Measurements from ENCODE around the gene EYA2. TPM values are rescaled to one million over a fixed set of nuclear protein-coding genes. Genes with fewer than 3 reads are reported as not detected.

EYA2 gene
- total RNA-seq, 1 donor from 2014 or later, result 27.7 TPM

DNA sequence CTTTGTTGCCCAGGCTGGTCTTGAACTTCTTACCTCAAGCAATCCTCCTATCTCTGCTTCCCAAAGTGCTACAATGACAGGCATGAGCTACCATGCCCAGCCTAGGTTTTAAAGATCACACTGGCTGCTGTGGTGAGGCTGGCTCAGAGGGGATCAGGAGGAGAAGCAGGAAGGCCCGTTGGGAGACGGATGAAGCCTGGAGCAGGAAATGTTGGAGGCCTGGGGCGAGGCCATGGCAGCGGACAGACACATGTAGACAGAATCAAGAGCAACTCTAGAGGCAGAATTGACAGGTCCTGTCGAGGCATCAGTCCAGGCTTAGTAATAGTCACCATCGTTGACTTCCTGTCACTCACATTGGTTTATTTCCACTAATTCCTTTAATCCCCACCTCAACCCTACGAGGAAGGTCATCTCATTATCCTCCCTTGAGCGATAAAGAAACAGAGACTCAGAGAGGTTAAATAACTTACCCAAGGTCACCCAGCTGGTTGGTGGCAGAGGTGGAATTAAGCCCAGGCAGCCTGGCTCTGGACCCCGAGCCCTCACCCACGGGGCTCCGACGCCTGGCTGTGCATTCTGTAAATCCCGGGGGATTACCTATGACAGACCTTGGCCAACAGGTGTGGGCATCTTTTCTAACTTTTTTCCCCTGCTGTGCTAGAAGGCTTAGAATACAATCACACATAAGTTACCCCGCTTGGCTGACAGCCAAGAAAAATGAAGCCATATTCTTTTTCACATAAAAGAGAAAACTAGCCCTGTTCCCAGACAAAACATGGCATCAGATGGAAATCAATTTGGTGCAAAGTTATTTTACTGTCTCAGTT lies 113.4 kb downstream of the EYA2 start:
- peak; percentile 78 for ATAC-seq

DNA sequence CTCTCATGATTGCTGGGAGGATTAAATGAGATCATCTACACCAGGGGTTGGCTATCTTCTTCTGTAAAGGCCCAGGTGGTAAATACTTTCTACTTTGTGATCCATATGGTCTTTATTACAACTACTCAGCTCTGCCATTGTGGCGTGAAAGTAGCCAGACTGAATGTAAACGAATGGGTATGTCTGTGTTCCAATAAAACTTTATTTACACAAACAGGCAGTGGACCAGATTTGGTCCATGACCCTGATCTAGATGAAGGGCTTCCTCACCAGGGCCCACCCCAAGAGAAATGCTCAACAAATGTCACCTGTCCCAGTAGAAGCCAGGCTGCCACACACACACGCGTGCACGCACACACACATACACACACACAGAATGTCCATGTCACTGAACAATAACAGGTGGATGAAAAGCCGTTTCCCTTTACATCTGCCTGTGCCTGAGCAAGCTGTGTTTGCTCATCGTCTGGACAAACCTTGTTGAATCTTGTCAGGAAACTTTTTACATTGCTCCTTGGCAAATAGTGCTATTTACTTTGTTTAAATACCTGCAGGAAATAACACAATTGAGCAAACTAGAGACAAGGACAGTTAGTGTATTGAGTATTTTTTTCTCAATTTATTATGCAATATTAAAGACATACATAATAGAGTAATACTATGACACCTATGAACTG lies 114.3 kb downstream of the EYA2 start:
- ATAC-seq, result peak; percentile 61

DNA sequence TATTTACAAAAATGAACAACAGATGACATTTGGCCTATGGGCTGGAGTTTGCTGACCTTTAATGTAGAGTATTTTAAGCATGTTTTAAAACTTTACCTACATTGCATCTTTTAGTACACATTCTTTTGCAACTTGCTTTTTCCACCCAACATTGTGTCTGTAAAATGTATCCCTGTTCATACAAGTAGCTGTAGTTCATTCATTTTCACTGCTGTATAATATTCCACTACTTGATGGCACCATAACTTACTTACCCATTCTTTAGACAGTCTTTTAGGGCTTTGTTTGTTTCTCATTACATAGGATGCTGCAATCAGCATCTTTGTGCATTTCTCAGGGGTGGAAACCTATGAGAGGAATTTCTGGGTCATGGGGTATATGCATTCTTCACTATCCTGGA lies 115.1 kb downstream of the EYA2 start:
- ATAC-seq, result no peak

DNA sequence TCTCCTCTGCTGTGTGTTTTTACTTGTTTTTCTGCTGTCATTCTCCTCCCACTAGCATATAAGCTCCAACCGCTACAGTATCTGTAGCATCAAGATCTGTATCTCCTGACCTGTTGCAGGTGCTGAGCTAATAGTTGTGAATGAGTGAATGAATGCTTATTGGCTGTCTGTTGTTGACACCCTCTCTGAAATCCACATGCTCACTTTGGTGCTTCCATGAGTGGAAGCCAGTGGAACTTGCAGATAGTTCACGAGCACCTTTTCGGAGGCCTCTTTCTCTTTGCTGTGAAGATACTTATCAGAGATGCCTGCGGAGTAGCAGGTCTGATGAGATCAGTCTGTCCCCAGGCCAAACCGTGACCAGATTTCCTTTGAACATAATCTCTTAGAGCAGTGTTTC lies 117.3 kb downstream of the EYA2 start:
- no peak for ATAC-seq

DNA sequence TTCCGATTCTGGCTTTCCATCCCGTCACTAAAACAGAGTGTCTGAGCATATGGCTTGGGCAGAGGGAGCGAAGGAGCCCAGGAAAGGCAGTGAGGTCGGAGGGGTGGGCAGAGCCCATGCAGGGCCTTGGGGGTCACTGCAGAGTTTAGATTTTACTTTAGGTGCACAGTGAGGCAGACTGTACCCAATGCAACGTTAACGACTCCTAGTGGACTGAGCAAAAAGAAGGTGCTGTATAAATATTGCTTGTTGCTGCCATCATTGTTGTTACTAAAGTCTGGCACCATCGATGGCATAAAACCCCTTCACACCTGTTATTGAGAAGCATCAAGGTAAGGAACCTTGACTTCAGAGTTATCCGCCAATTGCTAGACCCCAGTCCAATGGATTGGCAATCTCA lies 119.0 kb downstream of the EYA2 start:
- no peak for ATAC-seq

DNA sequence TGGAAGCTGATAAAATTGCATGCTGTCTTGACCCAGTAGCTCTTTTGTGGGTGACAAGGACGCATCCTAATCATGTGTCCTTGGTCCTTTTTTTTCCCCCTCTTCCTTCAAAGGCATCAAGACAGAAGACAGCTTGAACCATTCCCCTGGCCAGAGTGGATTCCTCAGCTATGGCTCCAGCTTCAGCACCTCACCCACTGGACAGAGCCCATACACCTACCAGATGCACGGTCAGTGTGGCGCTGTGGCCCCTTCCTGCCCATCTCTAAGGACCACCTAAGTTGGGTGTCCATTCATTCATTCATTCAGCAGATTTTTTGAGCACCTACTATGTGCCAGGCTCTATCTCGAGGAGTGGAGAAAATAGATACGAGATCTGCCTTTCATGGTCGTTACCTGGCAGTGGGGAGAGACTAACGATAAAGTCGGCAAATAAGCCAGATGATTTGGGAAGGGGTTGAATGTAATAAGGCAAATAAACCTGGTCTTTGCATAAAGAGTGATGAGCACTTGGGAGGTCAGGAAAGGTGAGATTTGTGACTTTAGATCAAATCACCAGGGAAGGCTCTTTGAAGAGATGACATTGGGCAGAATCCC lies 121.5 kb downstream of the EYA2 start:
- no peak for ATAC-seq

DNA sequence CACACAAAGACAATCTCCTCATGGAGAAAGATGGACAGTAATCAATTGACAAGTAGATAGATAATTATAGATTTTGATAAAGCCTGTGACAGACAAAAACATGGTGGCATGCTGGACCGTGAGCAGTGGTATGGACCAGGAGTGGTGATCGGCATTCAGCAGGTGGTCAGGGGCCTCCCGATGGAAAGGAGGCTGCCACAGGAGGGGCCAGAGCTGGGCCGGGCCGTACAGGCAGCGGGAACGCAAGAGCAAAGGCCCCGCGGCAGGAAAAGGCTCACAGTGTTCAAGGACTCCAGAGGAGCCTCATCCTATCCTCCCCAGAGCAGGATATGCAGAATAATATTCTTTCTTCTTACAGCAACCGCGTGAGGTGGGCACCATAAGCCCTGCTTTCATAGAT lies 123.7 kb downstream of the EYA2 start:
- no peak for ATAC-seq

DNA sequence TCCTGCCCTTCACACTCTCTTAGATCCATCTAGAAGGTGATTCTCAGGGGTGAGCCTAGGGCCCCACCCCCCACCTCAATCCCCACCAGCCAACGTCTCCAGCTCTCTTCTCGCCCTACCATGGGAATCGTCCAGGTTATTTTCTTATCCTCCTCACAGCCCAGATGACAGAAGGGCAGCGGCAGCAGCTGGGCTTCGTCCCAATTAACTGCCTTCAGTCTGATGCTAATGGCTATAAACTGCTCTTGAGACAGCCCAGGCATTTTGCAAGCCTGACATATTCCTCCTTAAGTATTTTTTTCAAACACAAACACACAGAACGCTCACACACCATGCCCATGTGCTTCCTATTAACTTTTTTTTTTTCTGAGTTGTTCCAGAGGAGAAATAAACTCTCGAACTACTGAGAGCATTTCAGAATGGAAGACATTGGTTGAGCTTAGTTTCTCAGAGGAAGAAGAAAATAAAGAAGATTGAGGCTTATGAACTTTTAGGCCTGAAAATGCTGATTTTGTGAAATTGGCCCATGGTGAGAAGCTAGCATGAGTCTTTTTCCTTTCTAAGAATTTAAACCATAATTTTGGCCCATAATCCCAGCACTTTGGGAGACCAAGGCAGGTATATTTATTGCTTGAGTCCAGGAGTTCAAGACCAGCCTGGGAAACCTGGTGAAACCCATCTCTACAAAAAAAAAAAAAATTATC lies 124.6 kb downstream of the EYA2 start:
- no peak for ATAC-seq

DNA sequence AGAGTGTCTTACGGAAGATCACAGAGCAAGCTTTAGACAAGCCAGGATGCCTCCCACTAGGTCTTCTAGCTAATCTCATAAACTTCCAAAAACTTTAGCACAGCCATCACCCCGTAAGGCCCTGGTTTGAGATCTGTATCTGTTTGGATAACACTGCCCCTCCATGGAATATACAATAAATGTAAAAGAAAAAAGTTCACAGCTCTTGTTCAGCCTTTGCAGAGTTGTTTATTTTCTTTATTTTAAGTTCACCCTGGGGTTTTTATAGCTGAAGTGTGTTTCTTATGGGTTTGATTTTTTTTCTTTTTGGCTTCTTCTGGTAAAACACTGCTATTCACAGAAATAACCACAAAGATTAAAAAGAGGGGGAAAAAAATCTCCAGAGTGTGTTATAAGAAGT lies 125.6 kb downstream of the EYA2 start:
- no peak for ATAC-seq

DNA sequence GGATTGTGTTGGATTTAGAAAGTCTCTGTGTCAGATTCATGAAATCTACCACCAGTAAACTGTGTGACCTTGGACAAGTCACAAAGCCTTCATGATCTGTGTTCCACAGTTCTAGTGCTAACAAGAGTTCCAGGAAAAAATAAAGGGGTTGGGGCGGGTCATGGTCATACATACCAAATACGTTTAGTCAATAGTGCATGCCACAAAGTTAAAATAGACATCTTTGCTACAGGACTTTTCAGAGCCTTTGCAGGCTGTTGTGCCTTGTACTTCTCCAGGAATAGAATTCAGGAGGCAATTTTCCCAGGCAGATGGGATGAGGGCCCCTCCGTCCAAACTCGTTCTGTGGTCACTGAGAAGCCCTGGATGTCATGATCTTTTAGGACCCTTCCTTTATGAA lies 127.2 kb downstream of the EYA2 start:
- ATAC-seq, result no peak

DNA sequence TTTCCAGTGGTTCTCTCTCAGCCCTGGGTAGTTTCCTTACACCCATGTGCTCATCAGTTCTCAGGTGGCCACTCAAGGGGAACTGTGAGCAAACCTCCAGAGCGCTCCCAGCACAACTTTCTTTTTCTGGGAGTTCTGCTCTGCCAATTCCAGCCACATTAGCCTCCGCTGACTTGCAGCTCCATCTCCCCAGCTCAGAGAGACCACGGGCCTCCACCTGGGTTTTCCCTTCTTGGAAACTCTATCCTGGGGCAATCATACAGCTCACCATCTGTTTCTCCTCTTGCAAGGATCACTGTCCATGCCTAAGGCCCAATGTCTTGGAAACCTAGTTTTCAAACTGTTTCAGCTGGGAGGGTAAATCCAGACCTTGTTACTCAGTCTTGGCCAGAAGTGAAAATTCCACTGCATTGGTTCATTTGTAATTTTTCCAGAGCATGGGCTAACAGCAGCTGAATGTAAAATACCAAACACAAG lies 129.9 kb downstream of the EYA2 start:
- no peak for ATAC-seq

DNA sequence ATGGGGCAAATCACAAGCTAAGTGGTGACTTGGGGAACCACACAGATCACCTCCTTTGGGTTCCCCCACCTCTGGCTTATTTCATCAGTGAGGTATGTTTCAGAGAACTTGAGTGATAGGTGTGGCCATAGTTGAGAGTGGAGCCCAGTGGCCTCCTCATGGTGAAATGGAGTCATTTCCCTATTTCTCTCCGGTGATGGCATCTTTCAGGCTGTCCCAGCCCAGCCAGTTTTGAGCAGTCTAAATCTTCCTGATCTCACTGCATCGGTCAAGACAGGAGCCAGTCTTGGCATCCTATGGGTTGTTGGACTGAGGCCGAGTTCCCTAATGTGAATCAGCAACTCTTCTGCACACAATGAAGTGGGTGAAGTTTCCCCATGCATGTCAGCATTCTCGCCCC lies 132.4 kb downstream of the EYA2 start:
- peak; percentile 98 for ATAC-seq

DNA sequence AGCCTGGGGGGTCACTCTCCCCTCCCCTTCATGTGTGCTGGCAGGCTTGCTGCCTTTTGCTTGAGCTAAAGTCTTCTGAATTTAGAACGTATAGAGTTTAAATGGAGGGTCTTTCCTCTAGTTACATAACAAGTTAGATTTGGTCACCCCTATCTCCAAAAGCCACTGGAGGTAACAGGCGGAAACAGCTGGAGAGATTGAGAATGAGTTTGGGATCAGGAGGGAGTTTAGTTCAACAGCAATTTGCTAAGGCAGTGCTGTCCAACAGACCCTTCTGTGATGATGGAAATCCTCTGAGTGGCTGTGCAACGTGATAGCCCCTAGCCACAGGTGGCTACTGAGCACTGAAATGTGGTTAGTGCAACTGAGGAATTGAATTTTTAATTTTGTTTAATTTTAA lies 132.8 kb downstream of the EYA2 start:
- ATAC-seq, result no peak

DNA sequence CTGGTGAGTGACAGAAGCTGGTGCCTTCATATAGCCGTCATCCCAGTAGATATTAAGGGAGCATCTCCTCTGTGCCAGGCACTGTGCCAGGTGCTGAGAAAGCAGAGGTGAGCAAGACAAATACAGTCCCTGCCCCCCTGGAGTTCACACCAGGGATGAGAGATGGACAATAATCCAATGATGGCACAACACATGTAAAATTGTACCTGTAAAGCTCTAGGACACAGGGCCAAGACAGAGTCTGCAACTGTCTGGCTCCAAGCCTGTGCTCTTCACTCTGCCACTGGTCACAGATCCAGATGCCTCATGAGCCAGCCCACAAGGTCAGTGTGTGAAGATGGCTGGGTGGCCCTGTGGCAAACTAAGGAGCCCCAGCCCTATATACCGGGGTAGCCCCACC lies 133.8 kb downstream of the EYA2 start:
- no peak for ATAC-seq

DNA sequence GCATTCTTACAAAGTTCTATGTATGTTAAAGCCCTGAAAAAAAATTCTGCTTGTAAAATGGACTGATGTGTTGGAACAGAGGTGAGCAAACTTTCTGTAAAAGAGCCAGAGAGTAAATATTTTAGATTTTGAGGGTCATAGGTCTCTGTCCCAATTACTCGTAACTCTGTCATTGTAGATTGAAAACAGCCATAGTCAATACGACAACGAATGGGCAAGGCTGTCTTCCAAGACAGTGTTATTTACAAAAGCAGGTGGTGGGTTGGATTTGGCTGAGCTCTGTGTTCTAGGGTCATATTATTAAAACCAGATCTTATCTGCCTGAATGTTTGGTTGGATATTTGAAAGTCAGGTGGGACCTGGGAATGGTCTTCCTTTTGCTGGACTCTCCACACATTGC lies 135.2 kb downstream of the EYA2 start:
- ATAC-seq, result no peak

DNA sequence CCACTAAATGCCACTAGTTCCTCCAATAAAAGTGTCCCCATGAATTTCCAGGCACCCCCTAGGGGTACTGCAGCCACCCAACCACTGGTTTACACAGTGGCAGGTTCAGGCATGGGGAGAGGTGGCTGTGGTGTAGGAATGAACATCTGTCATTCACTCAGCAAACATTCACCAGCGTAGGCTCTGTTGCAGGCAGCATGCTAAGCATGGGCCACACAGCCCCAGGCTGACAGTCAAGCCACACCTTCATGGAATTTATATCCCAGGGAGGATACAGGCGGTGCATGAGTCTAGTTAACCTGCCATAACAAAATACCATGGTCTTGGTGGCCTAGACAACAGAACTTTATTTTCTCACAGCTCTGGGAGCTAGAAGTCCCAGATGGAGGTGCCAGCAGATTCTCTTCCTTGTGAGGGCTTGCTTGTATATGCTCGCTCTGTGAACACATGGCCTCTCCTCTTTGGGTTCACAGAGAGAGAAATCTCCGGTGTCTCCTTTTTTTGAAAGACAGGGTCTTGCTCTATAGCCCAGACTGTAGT lies 135.7 kb downstream of the EYA2 start:
- ATAC-seq, result peak; percentile 6

DNA sequence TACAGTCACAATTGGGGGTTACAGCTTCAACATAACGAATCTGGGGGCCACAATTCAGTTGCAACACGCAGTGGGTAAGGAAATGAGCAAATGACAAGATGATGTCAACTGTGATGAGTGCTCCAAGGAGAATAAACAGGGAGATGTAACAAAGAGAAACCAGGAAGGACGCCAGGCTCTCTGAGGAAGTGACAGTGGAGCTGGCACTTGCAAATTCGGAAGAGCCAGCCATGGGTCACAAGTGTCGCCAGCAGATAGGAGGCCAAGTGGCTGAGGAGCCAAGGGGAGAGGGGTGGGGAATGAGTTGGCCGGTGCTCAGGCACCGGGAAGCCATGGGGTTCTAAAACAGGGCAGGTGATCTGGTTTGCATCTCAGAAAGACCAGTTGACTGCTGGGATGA lies 136.4 kb downstream of the EYA2 start:
- no peak for ATAC-seq

DNA sequence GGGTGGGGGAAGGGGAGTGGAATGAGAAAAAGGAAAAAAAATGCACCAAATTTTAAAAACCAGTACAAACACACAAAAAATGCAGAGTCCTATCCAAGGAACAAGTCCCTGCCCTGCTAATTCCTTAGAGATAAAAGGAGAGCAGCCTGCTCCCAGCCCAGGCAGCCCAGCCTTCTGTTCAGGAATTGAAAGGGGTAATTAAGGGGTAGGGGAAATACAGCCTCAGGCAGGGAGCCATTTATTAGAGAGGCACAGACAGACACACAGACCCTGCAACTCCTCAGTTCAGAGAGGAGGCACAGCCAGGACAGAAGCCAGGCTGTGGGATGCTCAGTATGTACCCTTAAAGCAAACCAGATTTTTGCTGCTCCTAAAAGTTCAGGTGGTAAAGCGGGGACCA lies 137.2 kb downstream of the EYA2 start:
- ATAC-seq, result no peak

DNA sequence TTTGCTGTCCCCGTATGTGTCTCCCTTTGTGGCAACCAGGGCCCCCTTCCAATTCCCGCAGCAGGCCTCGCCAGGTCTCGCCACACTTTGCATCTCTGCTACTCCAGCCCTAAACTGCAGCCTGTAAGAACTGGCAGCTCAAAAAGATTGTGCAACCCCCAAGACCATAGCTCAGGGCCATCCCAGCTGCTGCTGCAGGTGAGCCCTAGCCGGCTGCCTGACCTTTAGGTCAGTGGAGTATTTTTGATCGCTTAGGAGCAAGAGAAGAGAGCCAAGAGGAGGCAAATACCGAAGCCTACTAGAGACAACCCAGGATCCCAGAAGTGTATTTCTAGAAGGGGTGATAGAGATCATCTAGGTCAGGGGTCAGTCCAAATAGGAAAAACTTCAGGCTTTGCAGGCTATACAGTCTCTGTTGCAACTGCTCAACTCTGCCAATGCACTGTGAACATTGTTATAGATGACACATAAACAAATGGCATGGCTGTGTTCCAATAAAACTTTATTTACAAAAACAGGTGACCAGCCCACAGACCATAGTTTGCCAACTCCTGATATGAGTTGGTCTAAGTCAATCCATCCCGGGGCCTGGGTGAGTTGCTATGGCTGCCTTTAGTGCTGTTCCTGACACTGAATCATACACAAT lies 138.4 kb downstream of the EYA2 start:
- ATAC-seq, result peak; percentile 67

DNA sequence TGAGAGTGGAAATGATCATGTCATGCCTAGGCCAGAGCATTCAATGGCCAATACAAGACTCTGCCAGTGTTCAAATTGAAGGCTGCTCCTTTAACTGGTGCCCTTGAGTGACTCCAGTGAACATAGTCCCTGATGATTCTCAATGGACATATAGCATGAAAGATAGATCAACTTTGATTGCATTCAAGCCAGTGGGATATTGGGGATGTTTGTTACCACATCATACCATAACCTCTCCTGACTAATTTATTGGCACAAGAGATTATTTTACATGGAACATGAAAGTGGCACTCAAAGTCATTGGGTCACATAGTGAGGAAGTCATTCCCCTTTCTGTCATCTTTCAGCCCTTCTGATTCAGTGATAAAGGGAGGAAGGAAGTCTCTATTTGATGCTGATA lies 139.0 kb downstream of the EYA2 start:
- no peak for ATAC-seq

DNA sequence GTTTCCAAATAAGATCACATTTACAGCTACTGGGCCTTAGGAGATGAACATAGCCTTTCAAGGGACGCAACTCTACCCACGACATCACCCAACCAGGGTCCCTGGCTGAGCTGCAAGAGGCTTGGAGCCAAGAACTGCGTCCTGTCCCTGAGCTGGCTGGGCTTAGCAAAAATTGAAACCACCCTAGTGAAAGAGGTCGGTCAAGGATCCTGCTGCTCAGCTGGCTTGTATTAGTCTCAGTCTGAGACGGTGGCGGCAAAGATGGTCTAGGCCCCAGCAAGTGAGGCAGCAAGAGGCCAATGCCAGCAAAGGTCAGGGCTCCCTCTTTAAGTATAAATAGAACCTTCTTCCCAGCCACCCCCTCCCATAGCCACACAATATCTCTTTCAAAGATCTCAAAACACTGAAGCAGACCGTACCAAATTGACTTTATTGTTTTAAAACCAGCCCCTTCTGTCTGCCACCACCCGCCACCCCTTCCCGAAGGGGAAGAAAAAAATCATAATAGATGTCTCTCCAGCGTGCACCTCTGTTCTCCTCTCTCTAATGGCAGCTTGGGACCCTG lies 140.5 kb downstream of the EYA2 start:
- ATAC-seq, result no peak

Measured in esophagus mucosa (tissue), 1 donor.